PC-3 (cell line): ENCODE measurements around the gene AVPR1A.

ENCODE experiments used
- CTCF ChIP-seq: fragments of 300-600 bp; sonication (generic); conservative IDR thresholded peaks from 2 replicates; pipeline ENCODE4 v1.5.1; 2017; ENCODE audit warnings: antibody characterized with exemption, low read depth, mild to moderate bottlenecking, low read length
- EZH2 ChIP-seq: fragments of 300-600 bp; sonication (generic); IDR thresholded peaks from one replicate; pipeline ENCODE4 v1.6.1; 2017; ENCODE audit warnings: antibody characterized with exemption, mild to moderate bottlenecking, low read length; ENCODE audit not compliant: unreplicated experiment

GRCh38 chr12:63129927-63130326, 21.1 kb downstream of the AVPR1A start:
- TF ChIP-seq CTCF (no peak), EZH2 (no peak)
